ENCODE data around the gene CCDC27. TPM values are rescaled to one million over a fixed set of nuclear protein-coding genes. Genes with fewer than 3 reads are reported as not detected.
A peak's percentile ranks its signal among the peaks of the same experiment; 100 is the strongest.

Gene CCDC27
- total and polyA plus RNA-seq, 2 of the 13 experiments (the other 11 are each of a cell fraction or from before 2014, with no cell fraction given) = not detected

DNA sequence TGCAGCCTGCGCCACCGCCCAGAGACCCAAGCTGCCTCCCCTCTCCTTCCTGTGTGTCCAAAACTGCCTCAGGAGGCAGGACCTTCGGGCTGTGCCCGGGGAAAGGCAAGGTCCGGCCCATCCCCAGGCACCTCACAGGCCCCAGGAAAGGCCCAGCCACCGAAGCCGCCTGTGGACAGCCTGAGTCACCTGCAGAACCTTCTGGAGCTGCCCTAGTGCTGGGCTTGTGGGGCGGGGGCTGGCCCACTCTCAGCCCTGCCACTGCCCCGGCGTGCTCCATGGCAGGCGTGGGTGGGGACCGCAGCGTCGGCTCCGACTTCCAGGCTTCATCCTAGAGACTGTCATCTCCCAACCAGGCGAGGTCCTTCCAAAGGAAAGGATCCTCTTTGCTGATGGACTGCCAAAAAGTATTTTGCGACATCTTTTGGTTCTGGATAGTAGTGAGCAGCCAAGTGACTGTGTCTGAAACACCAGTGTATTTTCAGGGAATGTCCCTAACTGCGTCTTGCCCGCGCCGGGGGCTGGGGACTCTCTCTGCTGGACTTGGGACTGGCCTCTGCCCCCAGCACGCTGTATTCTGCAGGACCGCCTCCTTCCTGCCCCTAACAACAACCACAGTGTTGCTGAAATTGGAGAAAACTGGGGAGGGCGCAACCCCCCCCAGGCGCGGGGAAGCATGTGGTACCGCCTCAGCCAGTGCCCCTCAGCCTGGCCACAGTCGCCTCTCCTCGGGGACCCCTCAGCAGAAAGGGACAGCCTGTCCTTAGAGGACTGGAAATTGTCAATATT is 19.0 kb upstream of the CCDC27 start (continued):
- TF ChIP-seq, protein P1, sequence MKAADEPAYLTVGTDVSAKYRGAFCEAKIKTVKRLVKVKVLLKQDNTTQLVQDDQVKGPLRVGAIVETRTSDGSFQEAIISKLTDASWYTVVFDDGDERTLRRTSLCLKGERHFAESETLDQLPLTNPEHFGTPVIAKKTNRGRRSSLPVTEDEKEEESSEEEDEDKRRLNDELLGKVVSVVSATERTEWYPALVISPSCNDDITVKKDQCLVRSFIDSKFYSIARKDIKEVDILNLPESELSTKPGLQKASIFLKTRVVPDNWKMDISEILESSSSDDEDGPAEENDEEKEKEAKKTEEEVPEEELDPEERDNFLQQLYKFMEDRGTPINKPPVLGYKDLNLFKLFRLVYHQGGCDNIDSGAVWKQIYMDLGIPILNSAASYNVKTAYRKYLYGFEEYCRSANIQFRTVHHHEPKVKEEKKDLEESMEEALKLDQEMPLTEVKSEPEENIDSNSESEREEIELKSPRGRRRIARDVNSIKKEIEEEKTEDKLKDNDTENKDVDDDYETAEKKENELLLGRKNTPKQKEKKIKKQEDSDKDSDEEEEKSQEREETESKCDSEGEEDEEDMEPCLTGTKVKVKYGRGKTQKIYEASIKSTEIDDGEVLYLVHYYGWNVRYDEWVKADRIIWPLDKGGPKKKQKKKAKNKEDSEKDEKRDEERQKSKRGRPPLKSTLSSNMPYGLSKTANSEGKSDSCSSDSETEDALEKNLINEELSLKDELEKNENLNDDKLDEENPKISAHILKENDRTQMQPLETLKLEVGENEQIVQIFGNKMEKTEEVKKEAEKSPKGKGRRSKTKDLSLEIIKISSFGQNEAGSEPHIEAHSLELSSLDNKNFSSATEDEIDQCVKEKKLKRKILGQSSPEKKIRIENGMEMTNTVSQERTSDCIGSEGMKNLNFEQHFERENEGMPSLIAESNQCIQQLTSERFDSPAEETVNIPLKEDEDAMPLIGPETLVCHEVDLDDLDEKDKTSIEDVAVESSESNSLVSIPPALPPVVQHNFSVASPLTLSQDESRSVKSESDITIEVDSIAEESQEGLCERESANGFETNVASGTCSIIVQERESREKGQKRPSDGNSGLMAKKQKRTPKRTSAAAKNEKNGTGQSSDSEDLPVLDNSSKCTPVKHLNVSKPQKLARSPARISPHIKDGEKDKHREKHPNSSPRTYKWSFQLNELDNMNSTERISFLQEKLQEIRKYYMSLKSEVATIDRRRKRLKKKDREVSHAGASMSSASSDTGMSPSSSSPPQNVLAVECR (CRISPR knock-in tag; IDR thresholded peaks at IDR 0.05; ENCODE audit: borderline replicate concordance) = peak; percentile 18; the same call in 1 of the 2 replicates
- no peak for TF ChIP-seq ZFP41 (CRISPR knock-in tag; IDR thresholded peaks at IDR 0.05; ENCODE audit: borderline replicate concordance)
- no peak for TF ChIP-seq POGZ (CRISPR knock-in tag; IDR thresholded peaks at IDR 0.05)
- TF ChIP-seq HNF4A (CRISPR knock-in tag; IDR thresholded peaks at IDR 0.05) = peak; percentile 93
- peak; percentile 61; the same call in 1 of the 2 replicates for TF ChIP-seq ZNF543 (CRISPR knock-in tag; IDR thresholded peaks at IDR 0.05)
- no peak for TF ChIP-seq HDAC2 (CRISPR knock-in tag; IDR thresholded peaks at IDR 0.05)
- no peak for TF ChIP-seq POLR2AphosphoS2 (IDR thresholded peaks at IDR 0.05; ENCODE audit: low read depth, low read length)
- TF ChIP-seq SP140L (CRISPR knock-in tag; IDR thresholded peaks at IDR 0.05; ENCODE audit: borderline replicate concordance) = no peak
- 0 out of 2 replicates have a peak, but pooled peaks have one; percentile 18 for TF ChIP-seq FOXA3 (CRISPR knock-in tag; IDR thresholded peaks at IDR 0.05)
- TF ChIP-seq ZNF792 (CRISPR knock-in tag; IDR thresholded peaks at IDR 0.05) = no peak; the same call in 1 of the 2 replicates
- TF ChIP-seq ZNF3 (CRISPR knock-in tag; IDR thresholded peaks at IDR 0.05) = no peak
- TF ChIP-seq ZNF362 (CRISPR knock-in tag; IDR thresholded peaks at IDR 0.05; ENCODE audit: borderline replicate concordance) = peak; percentile 55
- TF ChIP-seq ZBTB38 (CRISPR knock-in tag; IDR thresholded peaks at IDR 0.05) = peak; percentile 7; the same call in 1 of the 2 replicates
- TF ChIP-seq SOX13 (IDR thresholded peaks at IDR 0.05) = no peak
- peak in 1 of 2 experiments; percentile 41; a peak in 1 of 4 replicates for TF ChIP-seq SOX13 (CRISPR knock-in tag; conservative IDR thresholded peaks at IDR 0.05 in 1 of 2, IDR thresholded peaks at IDR 0.05 in 1 of 2)
- no peak for TF ChIP-seq TBL1XR1 (IDR thresholded peaks at IDR 0.05; ENCODE audit: borderline replicate concordance, low read length, partially characterized antibody)
- TF ChIP-seq ZNF557 (CRISPR knock-in tag; IDR thresholded peaks at IDR 0.05) = 0 out of 2 replicates have a peak, but pooled peaks have one; percentile 80
- TF ChIP-seq ZNF616 (CRISPR knock-in tag; IDR thresholded peaks at IDR 0.05; ENCODE audit: low read depth) = no peak
- TF ChIP-seq ZNF605 (CRISPR knock-in tag; IDR thresholded peaks at IDR 0.05) = 0 out of 2 replicates have a peak, but pooled peaks have one; percentile 20
- TF ChIP-seq HMGXB4 (CRISPR knock-in tag; IDR thresholded peaks at IDR 0.05; ENCODE audit: borderline replicate concordance in 1 of 2, low read depth in 1 of 2) = 0 out of 4 replicates have a peak, but pooled peaks of 1 of the 2 experiments have one; percentile 41
- no peak for TF ChIP-seq SATB2 (CRISPR knock-in tag; IDR thresholded peaks at IDR 0.05)
- 0 out of 2 replicates have a peak, but pooled peaks have one; percentile 32 for TF ChIP-seq FOXK1 (CRISPR knock-in tag; IDR thresholded peaks at IDR 0.05; ENCODE audit: borderline replicate concordance, low read depth)
